ENCODE data around the gene AHRR. TPM values are rescaled to one million over a fixed set of nuclear protein-coding genes. Genes with fewer than 3 reads are reported as not detected.

The AHRR gene
- total RNA-seq, 1 experiment from 2014 or later = 3.2 TPM

GRCh38 chr5:375336-375920 lies 53.9 kb downstream of the AHRR start:
- Mint-ChIP-seq H3K27ac (ENCODE audit: low read depth, unreplicated experiment) (no peak overlapping the region), H3K27me3 (ENCODE audit: insufficient read depth, unreplicated experiment) (no peaks in the 10 kb centered on the region), H3K36me3 (ENCODE audit: insufficient read depth, unreplicated experiment) (no peaks in the 10 kb centered on the region), H3K4me3 (ENCODE audit: unreplicated experiment) (no peak overlapping the region), H3K9me3 (ENCODE audit: unreplicated experiment) (no peaks in the 10 kb centered on the region), H3K4me1 (ENCODE audit: insufficient read depth, unreplicated experiment) (peaks cover 5% of the 10 kb centered on the region)
- BruUV-seq (replicated peaks) = no TSS peak
- DNase-seq (ENCODE audit: unreplicated experiment) = no peak
- no peak for TF ChIP-seq CTCF (IDR thresholded peaks at IDR 0.05; ENCODE audit: unreplicated experiment)
- CTCF ChIA-PET = no interaction called here
- POLR2A ChIA-PET = interaction anchor here (0.8 kb wide), 1 partner anchor 36 kb away, joined by 3 read pairs; no protein-coding TSS in a partner anchor
- intact Hi-C loops (cut with micrococcal nuclease) = no loop called here

GRCh38 chr5:375921-376798 lies 54.6 kb downstream of the AHRR start:
- CTCF ChIA-PET = no interaction called here
- no peak for TF ChIP-seq CTCF (IDR thresholded peaks at IDR 0.05; ENCODE audit: unreplicated experiment)
- H3K9me3 Mint-ChIP-seq (ENCODE audit: unreplicated experiment) = no peaks in the 10 kb centered on the region
- no peaks in the 10 kb centered on the region for H3K27me3 Mint-ChIP-seq (ENCODE audit: insufficient read depth, unreplicated experiment)
- POLR2A ChIA-PET = interaction anchor here (0.7 kb wide), 1 partner anchor 32 kb away, joined by 3 read pairs; no protein-coding TSS in a partner anchor
- intact Hi-C loops (cut with micrococcal nuclease) = no loop called here
- H3K4me3 Mint-ChIP-seq (ENCODE audit: unreplicated experiment) = no peak overlapping the region
- H3K27ac Mint-ChIP-seq (ENCODE audit: low read depth, unreplicated experiment) = no peak overlapping the region
- DNase-seq (ENCODE audit: unreplicated experiment) = no peak
- H3K36me3 Mint-ChIP-seq (ENCODE audit: insufficient read depth, unreplicated experiment) = no peaks in the 10 kb centered on the region
- peaks cover 5% of the 10 kb centered on the region for H3K4me1 Mint-ChIP-seq (ENCODE audit: insufficient read depth, unreplicated experiment)
- BruUV-seq (replicated peaks) = no TSS peak

GRCh38 chr5:376799-377325 lies 55.3 kb downstream of the AHRR start:
- TF ChIP-seq CTCF (IDR thresholded peaks at IDR 0.05; ENCODE audit: unreplicated experiment) = no peak
- Mint-ChIP-seq H3K4me1 (ENCODE audit: insufficient read depth, unreplicated experiment) (peaks cover 5% of the 10 kb centered on the region), H3K27ac (ENCODE audit: low read depth, unreplicated experiment) (no peak overlapping the region), H3K27me3 (ENCODE audit: insufficient read depth, unreplicated experiment) (no peaks in the 10 kb centered on the region), H3K4me3 (ENCODE audit: unreplicated experiment) (no peak overlapping the region), H3K9me3 (ENCODE audit: unreplicated experiment) (no peaks in the 10 kb centered on the region), H3K36me3 (ENCODE audit: insufficient read depth, unreplicated experiment) (no peaks in the 10 kb centered on the region)
- BruUV-seq (replicated peaks) = no TSS peak
- ChIA-PET CTCF (interaction anchor here (0.7 kb wide), 1 partner anchor 14 kb away, joined by 3 read pairs; no protein-coding TSS in a partner anchor), POLR2A (interaction anchor here (0.7 kb wide), 1 partner anchor 32 kb away, joined by 3 read pairs; no protein-coding TSS in a partner anchor)
- DNase-seq (ENCODE audit: unreplicated experiment) = no peak
- intact Hi-C loops (cut with micrococcal nuclease) = no loop called here

GRCh38 chr5:377326-377981 lies 55.9 kb downstream of the AHRR start:
- Mint-ChIP-seq H3K4me1 (ENCODE audit: insufficient read depth, unreplicated experiment) (peaks cover 5% of the 10 kb centered on the region), H3K27ac (ENCODE audit: low read depth, unreplicated experiment) (no peak overlapping the region), H3K9me3 (ENCODE audit: unreplicated experiment) (no peaks in the 10 kb centered on the region), H3K4me3 (ENCODE audit: unreplicated experiment) (no peak overlapping the region), H3K27me3 (ENCODE audit: insufficient read depth, unreplicated experiment) (no peaks in the 10 kb centered on the region), H3K36me3 (ENCODE audit: insufficient read depth, unreplicated experiment) (no peaks in the 10 kb centered on the region)
- TF ChIP-seq CTCF (IDR thresholded peaks at IDR 0.05; ENCODE audit: unreplicated experiment) = no peak
- BruUV-seq (replicated peaks) = no TSS peak
- POLR2A ChIA-PET = no interaction called here
- intact Hi-C loops (cut with micrococcal nuclease) = no loop called here
- no peak for DNase-seq (ENCODE audit: unreplicated experiment)
- CTCF ChIA-PET = interaction anchor here (0.7 to 1.0 kb wide), 2 partner anchors 12 to 13 kb away, joined by 3 read pairs; no protein-coding TSS in a partner anchor
